DMS53 treated with DMSO at 0.1 percent for 48 hours (cell line): Measurements from ENCODE around the gene TBC1D23.
"Not testable (repeated sequence)": the region's sequence is repeated elsewhere in the genome, so short reads cannot be mapped to it uniquely, and the experiment has no call there.

Experiments used
- DNase-seq: peaks from one replicate; lab custom pipeline; 2025; ENCODE audit not compliant: unreplicated experiment; lab: John Stamatoyannopoulos, UW

TBC1D23 gene

GRCh38 chr3:100254168-100254777 is 6.5 kb upstream of the TBC1D23 start:
- DNase-seq, result peak; percentile 18

- DNase-seq, result no peak
Measured at GRCh38 chr3:100256731-100257151, 4.1 kb upstream of the TBC1D23 start.

- DNase-seq, result no peak
Measured at GRCh38 chr3:100257586-100257985, 3.2 kb upstream of the TBC1D23 start.

- no peak for DNase-seq
Measured at GRCh38 chr3:100260081-100260684, 609 bp upstream of the TBC1D23 start.

GRCh38 chr3:100261485-100261903 is 702 bp downstream of the TBC1D23 start:
- DNase-seq, result no peak

- DNase-seq, result not testable (repeated sequence)
Measured at GRCh38 chr3:100262925-100263324, 2.1 kb downstream of the TBC1D23 start.

GRCh38 chr3:100263583-100263982 is 2.8 kb downstream of the TBC1D23 start:
- no peak for DNase-seq

- no peak for DNase-seq
Measured at GRCh38 chr3:100264242-100264641, 3.5 kb downstream of the TBC1D23 start.

GRCh38 chr3:100265016-100265415 is 4.2 kb downstream of the TBC1D23 start:
- DNase-seq, result no peak

GRCh38 chr3:100266531-100266930 is 5.7 kb downstream of the TBC1D23 start:
- DNase-seq, result no peak

- DNase-seq, result no peak
Measured at GRCh38 chr3:100268156-100268555, 7.4 kb downstream of the TBC1D23 start.

- DNase-seq, result no peak
Measured at GRCh38 chr3:100269001-100269400, 8.2 kb downstream of the TBC1D23 start.

- no peak for DNase-seq
Measured at GRCh38 chr3:100269410-100270214, 8.8 kb downstream of the TBC1D23 start.

- DNase-seq, result no peak
Measured at GRCh38 chr3:100270215-100270583, 9.4 kb downstream of the TBC1D23 start.

GRCh38 chr3:100271522-100271921 is 10.7 kb downstream of the TBC1D23 start:
- DNase-seq, result no peak

- DNase-seq, result not testable (repeated sequence)
Measured at GRCh38 chr3:100272797-100273611, 12.2 kb downstream of the TBC1D23 start.

- no peak for DNase-seq
Measured at GRCh38 chr3:100274361-100274760, 13.6 kb downstream of the TBC1D23 start.

GRCh38 chr3:100277255-100277800 is 16.5 kb downstream of the TBC1D23 start:
- peak; percentile 27 for DNase-seq

GRCh38 chr3:100278910-100279309 is 18.1 kb downstream of the TBC1D23 start:
- DNase-seq, result no peak

GRCh38 chr3:100288288-100288894 is 27.6 kb downstream of the TBC1D23 start:
- no peak for DNase-seq

- no peak for DNase-seq
Measured at GRCh38 chr3:100289339-100289738, 28.5 kb downstream of the TBC1D23 start.
